Fibroblast of the conjunctiva (primary cell): ENCODE measurements around the gene PXT1.

ENCODE experiments used
- DNase-seq: peaks from one replicate; pipeline ENCODE4 v3.0.0-alpha.2; 2010; ENCODE audit warnings: low read depth

PXT1 gene

DNA sequence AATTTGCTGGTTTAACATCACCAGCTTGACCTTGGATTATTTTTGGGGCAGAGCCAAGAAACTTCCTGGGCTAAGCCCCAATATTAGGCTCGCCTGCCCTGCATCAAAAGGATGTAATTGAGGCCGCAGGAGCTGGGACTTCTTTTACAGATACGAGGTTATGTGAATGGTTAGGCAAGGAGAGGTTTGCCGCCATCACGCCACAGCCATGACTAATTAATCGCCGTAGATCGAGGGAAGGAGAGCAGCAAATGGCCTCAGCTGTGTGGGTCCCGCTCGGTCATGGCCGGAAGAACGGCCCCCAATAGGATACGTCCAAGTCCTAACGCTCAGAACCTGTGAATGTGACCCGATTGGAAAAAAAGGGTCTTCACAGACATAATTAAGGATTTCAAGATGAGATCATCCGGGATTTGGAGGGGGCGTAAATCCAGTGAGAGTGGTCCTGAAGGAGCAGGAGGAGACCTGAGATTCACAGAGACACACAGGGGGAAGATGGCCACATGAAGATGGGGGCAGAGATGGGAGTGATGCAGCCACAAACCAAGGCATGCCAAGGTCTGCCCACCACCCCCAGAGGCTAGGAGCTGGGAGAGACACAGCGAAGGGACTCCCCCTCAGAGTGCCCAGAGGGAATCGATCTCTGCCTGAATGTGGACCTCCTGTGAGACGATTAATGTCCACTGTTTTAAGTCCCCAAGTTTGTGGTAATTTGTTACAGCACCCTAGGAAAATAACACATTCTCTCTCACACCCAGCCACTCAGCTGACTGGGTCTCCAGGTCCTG, 96.0 kb downstream of the PXT1 start:
- no peak for DNase-seq

DNA sequence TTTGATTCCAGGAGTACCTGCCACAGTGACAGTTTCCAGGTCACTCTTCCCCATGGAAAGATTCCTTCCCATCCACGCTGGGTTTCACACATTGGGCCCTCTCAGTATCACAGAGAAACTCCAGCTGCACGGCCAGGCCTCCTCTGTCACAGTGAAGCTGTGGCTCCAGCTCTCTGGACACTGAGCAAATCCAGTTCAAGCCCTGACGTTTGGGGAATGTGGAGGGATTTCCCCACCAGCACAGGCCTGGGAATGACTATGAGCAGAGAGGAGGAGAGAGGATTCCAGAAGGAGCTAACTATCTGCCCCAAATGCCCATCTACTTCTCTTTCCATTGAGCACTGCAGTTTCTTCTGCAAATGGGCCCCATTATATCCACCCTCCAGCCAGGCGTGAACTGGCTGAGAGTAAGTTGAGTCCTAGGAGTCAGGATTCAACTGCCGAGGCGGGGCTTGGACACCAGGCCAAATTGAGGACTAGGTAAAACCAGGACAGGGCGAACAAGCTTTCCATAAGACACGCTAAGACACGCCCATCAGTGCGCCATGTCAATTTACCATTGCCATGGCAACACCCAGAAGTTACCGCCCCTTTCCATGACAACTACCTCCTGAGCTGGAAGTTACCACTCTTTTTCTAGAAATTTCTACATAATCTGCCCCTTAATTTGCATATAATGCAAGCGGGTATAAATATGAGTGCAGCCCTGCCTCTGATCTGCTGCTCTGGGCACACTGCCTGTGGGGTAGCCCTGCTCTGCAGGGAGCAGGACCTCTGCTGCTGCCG, 96.8 kb downstream of the PXT1 start:
- no peak for DNase-seq

DNA sequence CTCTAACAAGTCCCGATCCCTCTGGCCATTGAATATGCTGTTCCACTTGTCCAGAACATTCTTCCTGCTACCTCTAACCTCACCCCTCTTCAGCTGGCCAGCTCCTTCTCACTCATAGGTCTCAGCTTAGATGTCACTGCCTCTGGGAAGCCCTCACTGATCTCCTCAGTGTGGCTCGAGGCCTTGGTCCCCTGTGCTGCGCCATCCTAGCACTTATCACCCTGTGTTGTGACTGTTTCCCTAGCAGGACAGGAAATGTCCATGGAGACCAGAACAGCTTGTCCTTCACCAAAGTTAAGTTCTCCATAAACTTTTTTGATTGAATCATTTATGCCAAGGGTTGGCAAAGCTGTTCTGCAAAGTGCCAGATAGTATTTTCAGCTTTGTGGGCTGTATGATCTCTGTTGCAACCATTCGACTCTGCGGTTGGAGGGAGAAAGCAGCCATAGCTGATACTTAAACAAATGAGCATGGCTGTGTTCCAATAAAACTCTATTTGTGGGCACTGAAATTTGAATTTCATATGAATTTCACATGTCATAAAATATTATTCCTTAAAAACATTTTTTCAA, 99.5 kb downstream of the PXT1 start:
- no peak for DNase-seq

DNA sequence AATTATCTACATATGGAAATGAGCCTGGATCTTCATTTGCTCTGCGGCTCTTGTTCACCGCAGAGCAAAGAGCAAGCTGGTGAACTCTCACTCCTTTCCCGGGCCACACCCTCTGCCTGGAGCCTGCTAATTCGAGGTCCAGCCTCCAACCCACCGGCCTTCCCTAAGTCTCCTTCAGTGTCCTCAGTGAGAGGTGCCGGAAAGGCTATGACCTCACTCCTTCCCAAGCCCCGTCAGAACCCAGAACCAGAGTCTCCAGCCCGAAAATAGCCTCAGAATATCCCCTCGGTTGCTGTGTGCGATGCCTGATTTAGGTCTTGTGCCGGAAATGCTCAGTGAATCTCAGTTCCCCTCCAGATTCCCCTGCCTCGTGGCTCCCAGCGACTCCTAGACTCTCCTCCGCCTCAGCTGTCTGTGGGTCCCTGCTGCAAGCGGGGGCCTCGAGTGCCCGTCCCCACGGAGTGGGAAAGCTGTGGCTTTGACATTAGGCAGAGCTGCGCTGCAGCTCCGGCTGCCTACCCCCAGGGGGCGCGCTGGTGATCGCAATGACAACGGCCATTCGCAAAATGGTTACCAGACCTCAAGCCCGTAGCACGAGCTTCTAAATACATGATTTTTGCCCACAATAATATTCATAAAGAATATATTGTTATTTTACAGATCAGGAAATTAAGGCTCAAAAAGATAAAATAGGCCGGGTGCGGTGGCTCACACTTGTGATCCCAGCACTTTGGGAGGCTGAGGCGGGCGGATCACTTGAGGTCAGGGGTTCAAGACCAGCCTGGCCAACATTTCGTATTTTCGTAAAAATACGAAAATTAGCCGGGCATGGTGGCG, 101.8 kb downstream of the PXT1 start:
- DNase-seq: peak; percentile 36
